ENCODE data around the gene ATG14.

- TF ChIP-seq CTCF (IDR thresholded peaks at IDR 0.05), result no peak
- no peak for TF ChIP-seq EP300 (IDR thresholded peaks at IDR 0.05)
- TF ChIP-seq BHLHE40 (IDR thresholded peaks at IDR 0.05; ENCODE audit: low read depth, low read length), result no peak
These were observed 39.8 kb upstream of the ATG14 start for GRCh38 chr14:55451398-55451797.

Measured in A549 (cell line).